CD14-positive monocyte (primary cell): ENCODE data around the gene FBXO31. TPM values are rescaled to one million over a fixed set of nuclear protein-coding genes. Genes with fewer than 3 reads are reported as not detected.

ENCODE experiments used
- DNase-seq, 3 donors: peaks; one replicate each; pipeline ENCODE4 v3.0.0-alpha.2; 2011 to 2022
- H2AFZ ChIP-seq: 2 replicates; pipeline ENCODE4 v1.6.0; 2012; ENCODE audit warnings: mild to moderate bottlenecking, low read depth, low read length, inconsistent platforms; ENCODE audit not compliant: insufficient read depth, poor library complexity, severe bottlenecking
- H3K27ac ChIP-seq, 2 donors: 1 replicate in 1 of 2; 2 replicates in 1 of 2; pipeline ENCODE4 v1.5.1; 2012 to 2013; ENCODE audit warnings: low read length in 2 of 2, control low read depth in 1 of 2, inconsistent platforms in 1 of 2, low read depth in 1 of 2, mild to moderate bottlenecking in 1 of 2
- H3K27me3 ChIP-seq, 2 donors: one replicate each; pipeline versions ENCODE4 v1.6.0 to v1.6.1; 2011 to 2013; ENCODE audit warnings: low read length in 2 of 2; ENCODE audit not compliant: control insufficient read depth in 2 of 2, insufficient read depth in 2 of 2
- H3K36me3 ChIP-seq, 2 donors: replicated peaks in 1 of 2; 1 replicate in 1 of 2; 2 replicates in 1 of 2; pipeline versions ENCODE4 v1.5.1 to v1.6.1; 2012 to 2013; ENCODE audit warnings: low read length in 2 of 2, control low read depth in 1 of 2, inconsistent platforms in 1 of 2, mild to moderate bottlenecking in 1 of 2; ENCODE audit not compliant: insufficient read depth in 2 of 2, control insufficient read depth in 1 of 2
- H3K4me1 ChIP-seq, 2 donors: 1 replicate in 1 of 2; 2 replicates in 1 of 2; pipeline versions ENCODE4 v1.5.1 to v1.6.1; 2012 to 2013; ENCODE audit warnings: low read length in 2 of 2, control low read depth in 1 of 2, inconsistent platforms in 1 of 2, mild to moderate bottlenecking in 1 of 2, moderate library complexity in 1 of 2; ENCODE audit not compliant: insufficient read depth in 2 of 2, control insufficient read depth in 1 of 2
- H3K4me2 ChIP-seq: replicated peaks from 2 replicates; pipeline ENCODE3; 2012; ENCODE audit warnings: low read length, moderate library complexity, mild to moderate bottlenecking; ENCODE audit not compliant: poor library complexity, severe bottlenecking; ENCODE audit errors: extremely low read depth
- H3K4me3 ChIP-seq, 3 experiments: fragments of 200-600 bp in 1 of 3; sonication (generic) in 1 of 3; replicated peaks in 1 of 3; 1 replicate in 2 of 3; 2 replicates in 1 of 3; pipeline ENCODE4 v1.5.1; 2011 to 2013; ENCODE audit warnings: low read length in 3 of 3, mild to moderate bottlenecking in 3 of 3, control low read depth in 2 of 3, low read depth in 2 of 3, inconsistent platforms in 1 of 3, moderate library complexity in 1 of 3
- H3K79me2 ChIP-seq: 2 replicates; pipeline ENCODE4 v1.6.0; 2012; ENCODE audit warnings: mild to moderate bottlenecking, control low read depth, inconsistent platforms, low read length, moderate library complexity; ENCODE audit not compliant: insufficient read depth
- H3K9ac ChIP-seq: 2 replicates; pipeline ENCODE4 v1.6.0; 2017; ENCODE audit warnings: low read length, mild to moderate bottlenecking; ENCODE audit not compliant: insufficient read depth, poor library complexity, severe bottlenecking
- H3K9me3 ChIP-seq, 2 donors: replicated peaks in 1 of 2; 1 replicate in 1 of 2; 2 replicates in 1 of 2; pipeline versions ENCODE4 v1.5.1 to v1.6.1; 2012 to 2013; ENCODE audit warnings: low read length in 2 of 2, control low read depth in 1 of 2; ENCODE audit not compliant: control insufficient read depth in 1 of 2, insufficient read depth in 1 of 2
- H4K20me1 ChIP-seq: 2 replicates; pipeline ENCODE4 v1.6.0; 2012; ENCODE audit warnings: mild to moderate bottlenecking, low read length, control low read depth, moderate library complexity; ENCODE audit not compliant: insufficient read depth
- H3K27ac Mint-ChIP-seq, 7 donors: one replicate each; pipeline ENCODE4 v1.8.0; 2020; ENCODE audit warnings: mild to moderate bottlenecking in 7 of 7, mixed read lengths in 7 of 7, moderate library complexity in 6 of 7, inconsistent platforms in 2 of 7
- H3K27me3 Mint-ChIP-seq, 3 donors: one replicate each; pipeline ENCODE4 v1.8.0; 2021 to 2022; ENCODE audit warnings: low read depth in 3 of 3, mild to moderate bottlenecking in 3 of 3, mixed read lengths in 3 of 3, moderate library complexity in 3 of 3, inconsistent platforms in 1 of 3
- H3K36me3 Mint-ChIP-seq, 2 donors: one replicate each; pipeline ENCODE4 v1.8.0; 2020; ENCODE audit warnings: mixed read lengths in 2 of 2, inconsistent platforms in 1 of 2, mild to moderate bottlenecking in 1 of 2
- H3K4me1 Mint-ChIP-seq: one replicate; pipeline ENCODE4 v1.8.0; 2020; ENCODE audit warnings: mild to moderate bottlenecking, mixed read lengths
- H3K4me3 Mint-ChIP-seq, 2 donors: one replicate each; pipeline ENCODE4 v1.8.0; 2020; ENCODE audit warnings: mild to moderate bottlenecking in 2 of 2, mixed read lengths in 2 of 2, moderate library complexity in 1 of 2
- H3K9me3 Mint-ChIP-seq, 7 donors: one replicate each; pipeline ENCODE4 v1.8.0; 2020 to 2022; ENCODE audit warnings: mixed read lengths in 7 of 7, mild to moderate bottlenecking in 6 of 7, moderate library complexity in 6 of 7, inconsistent platforms in 2 of 7
- WGBS: methylation state at CpG from one replicate; pipeline ENCODE4 v1.1.5; 2013; ENCODE audit warnings: missing lambda C conversion rate; ENCODE audit not compliant: insufficient coverage; 5-methylcytosine and 5-hydroxymethylcytosine counted together
- intact Hi-C, 2 donors: fragments of 100-400 bp; cut with micrococcal nuclease; formaldehyde crosslinking; loops; one replicate each; pipeline versions ENCODE4 v1.15.0 to v1.15.1; 2023
- polyA plus RNA-seq, 3 donors: library from polyadenylated mRNA; depleted of rRNA in 1 of 3; unstranded in 2 of 3; stranded (reverse) in 1 of 3; fragments of 300-500 nt in 2 of 3; fragments of >200 nt in 1 of 3; fragmentation: Illumina TruSeq in 2 of 3; gene quantifications; 1 replicate in 2 of 3; 2 replicates in 1 of 3; pipeline ENCODE4 v1.2.3, GENCODE V29; 2012 to 2021
- TF ChIP-seq, protein P1 (sequence below): fragments of 200-600 bp; IDR thresholded peaks from one replicate; pipeline ENCODE4 v1.8.0; 2022; ENCODE audit warnings: antibody characterized with exemption, mild to moderate bottlenecking

FBXO31 gene
- polyA plus RNA-seq, 3 donors, result 2.0 to 5.6 (median 3.3) TPM

DNA sequence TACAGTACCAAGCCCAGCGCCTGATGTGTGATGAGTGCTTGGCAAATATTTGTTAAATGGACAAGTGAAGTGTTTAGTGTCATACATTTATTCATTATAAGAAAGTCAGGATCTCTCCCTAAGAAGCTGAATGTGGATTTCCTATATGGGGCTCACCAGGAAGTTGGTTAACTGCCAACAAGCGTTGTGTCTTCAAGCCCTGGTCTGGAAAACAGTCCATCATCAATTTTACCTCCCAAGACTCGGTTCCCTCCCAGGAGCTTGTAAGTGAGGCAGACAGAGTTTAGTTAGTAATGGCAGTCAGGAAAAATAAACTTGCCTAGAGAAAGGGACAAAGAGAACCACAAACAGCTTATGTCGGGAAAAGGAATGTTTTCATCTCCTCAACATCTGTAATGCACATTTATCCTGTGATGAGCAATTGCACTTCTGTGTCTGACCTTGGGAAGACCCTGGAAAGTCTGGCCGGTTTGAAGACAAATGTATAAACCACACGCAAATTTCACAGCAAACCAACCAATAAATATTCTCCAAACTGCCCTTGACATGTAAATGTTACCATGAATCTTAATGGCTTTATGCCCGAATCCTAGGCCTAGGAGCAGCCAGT is 94.7 kb downstream of the FBXO31 start:
- TF ChIP-seq, protein P1, sequence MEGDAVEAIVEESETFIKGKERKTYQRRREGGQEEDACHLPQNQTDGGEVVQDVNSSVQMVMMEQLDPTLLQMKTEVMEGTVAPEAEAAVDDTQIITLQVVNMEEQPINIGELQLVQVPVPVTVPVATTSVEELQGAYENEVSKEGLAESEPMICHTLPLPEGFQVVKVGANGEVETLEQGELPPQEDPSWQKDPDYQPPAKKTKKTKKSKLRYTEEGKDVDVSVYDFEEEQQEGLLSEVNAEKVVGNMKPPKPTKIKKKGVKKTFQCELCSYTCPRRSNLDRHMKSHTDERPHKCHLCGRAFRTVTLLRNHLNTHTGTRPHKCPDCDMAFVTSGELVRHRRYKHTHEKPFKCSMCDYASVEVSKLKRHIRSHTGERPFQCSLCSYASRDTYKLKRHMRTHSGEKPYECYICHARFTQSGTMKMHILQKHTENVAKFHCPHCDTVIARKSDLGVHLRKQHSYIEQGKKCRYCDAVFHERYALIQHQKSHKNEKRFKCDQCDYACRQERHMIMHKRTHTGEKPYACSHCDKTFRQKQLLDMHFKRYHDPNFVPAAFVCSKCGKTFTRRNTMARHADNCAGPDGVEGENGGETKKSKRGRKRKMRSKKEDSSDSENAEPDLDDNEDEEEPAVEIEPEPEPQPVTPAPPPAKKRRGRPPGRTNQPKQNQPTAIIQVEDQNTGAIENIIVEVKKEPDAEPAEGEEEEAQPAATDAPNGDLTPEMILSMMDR, result no peak
- Histone ChIP-seq H3K36me3 (no peaks in the 10 kb centered on the region), H3K4me1 (peaks cover 0 to 6% of the 10 kb centered on the region in 2 donors), H3K4me2 (no peak overlapping the region), H3K4me3 (no peak overlapping the region), H4K20me1 (no peaks in the 10 kb centered on the region), H3K9me3 (peaks cover 0 to 12% of the 10 kb centered on the region in 2 donors), H3K9ac (no peak overlapping the region), H3K27ac (no peak overlapping the region), H3K27me3 (no peaks in the 10 kb centered on the region), H3K79me2 (no peaks in the 10 kb centered on the region), H2AFZ (no peak overlapping the region)
- Mint-ChIP-seq H3K36me3 (no peaks in the 10 kb centered on the region), H3K27ac (no peak overlapping the region), H3K4me1 (peaks cover 9% of the 10 kb centered on the region), H3K4me3 (no peak overlapping the region), H3K27me3 (no peaks in the 10 kb centered on the region), H3K9me3 (peaks cover 2 to 32% (median 20%) of the 10 kb centered on the region in 7 donors)
- intact Hi-C loops, result no loop called here
- WGBS, result 93% methylated on average over 3 of the region's 7 CpGs
- no peak for DNase-seq

DNA sequence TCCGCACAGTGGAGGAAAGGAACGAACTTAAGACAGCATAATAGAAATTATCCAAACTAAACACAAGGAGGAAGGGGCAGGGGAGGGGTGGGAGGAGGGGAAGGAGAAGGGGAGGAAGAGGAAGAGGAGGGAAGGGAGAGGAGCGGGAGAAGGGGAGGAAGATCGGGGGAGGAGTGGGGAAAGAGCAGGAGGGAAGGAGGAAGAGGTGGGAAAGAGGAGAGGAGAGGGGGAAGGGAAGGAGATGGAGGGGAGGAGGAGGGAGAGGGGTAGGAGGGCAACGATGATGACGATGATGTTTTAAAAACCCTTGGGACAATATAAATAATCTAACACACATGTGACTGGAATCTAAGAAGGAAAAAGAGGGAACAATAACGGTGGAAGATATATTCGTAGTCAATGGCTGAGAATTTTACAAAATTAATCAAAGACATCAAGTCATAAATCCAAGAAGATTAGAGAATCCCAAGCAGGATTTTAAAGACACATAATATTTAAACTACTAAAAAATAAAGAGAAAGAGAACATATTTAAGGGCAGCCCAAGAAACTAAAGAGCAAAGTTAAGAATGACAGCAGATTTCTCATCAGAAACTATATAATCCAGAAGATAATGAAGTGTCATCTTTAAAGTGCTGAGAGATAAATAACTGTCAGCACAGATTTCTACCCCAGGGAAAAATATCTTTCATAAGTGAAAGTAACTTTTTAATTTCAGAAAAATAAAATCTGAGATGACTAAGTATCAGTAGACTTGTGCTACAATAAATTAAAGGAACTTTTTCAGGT is 96.5 kb downstream of the FBXO31 start:
- H3K4me1 Mint-ChIP-seq, result peaks cover 9% of the 10 kb centered on the region
- intact Hi-C loops, result no loop called here
- Histone ChIP-seq H3K4me1 (peaks cover 0 to 6% of the 10 kb centered on the region in 2 donors), H4K20me1 (no peaks in the 10 kb centered on the region), H3K27ac (no peak overlapping the region), H3K79me2 (no peaks in the 10 kb centered on the region), H3K9ac (no peak overlapping the region), H3K27me3 (no peaks in the 10 kb centered on the region), H3K36me3 (no peaks in the 10 kb centered on the region), H3K4me2 (no peak overlapping the region), H3K4me3 (no peak overlapping the region), H3K9me3 (peaks cover 0 to 6% of the 10 kb centered on the region in 2 donors), H2AFZ (no peak overlapping the region)
- H3K36me3 Mint-ChIP-seq, result no peaks in the 10 kb centered on the region
- H3K27me3 Mint-ChIP-seq, result peaks cover 0 to 3% (median 0%) of the 10 kb centered on the region in 3 donors
- peaks cover 0 to 24% (median 16%) of the 10 kb centered on the region in 7 donors for H3K9me3 Mint-ChIP-seq
- no peak overlapping the region for H3K27ac Mint-ChIP-seq
- 95% methylated on average over 2 of the region's 8 CpGs for WGBS
- TF ChIP-seq, protein P1, result no peak
- no peak for DNase-seq
- no peak overlapping the region for H3K4me3 Mint-ChIP-seq
